Omental fat pad (tissue), 4 donors: Measurements from ENCODE around the gene SPRR2A. TPM values are rescaled to one million over a fixed set of nuclear protein-coding genes. Genes with fewer than 3 reads are reported as not detected.

Source experiments
- ATAC-seq: fragments of 150-250 bp; one replicate; pipeline ENCODE4 v1.9.1; 2016; ENCODE audit warnings: mild to moderate bottlenecking, moderate library complexity; ENCODE audit not compliant: low FRiP score
- DNase-seq: peaks from one replicate; pipeline ENCODE4 v3.0.0-alpha.2; 2019; ENCODE audit warnings: low spot score
- CTCF ChIP-seq, 3 donors: fragments of 450-650 bp; IDR thresholded peaks; one replicate each; pipeline ENCODE4 v1.5.1; 2016 to 2017; ENCODE audit warnings: antibody characterized with exemption in 3 of 3, mild to moderate bottlenecking in 3 of 3, moderate library complexity in 2 of 3
- total RNA-seq, 4 donors: library from RNA; depleted of rRNA; stranded (reverse); fragments of >200 nt; gene quantifications; one replicate each; pipeline ENCODE4 v1.1.0, GENCODE V29; 2016

SPRR2A gene
- not detected for total RNA-seq

DNA sequence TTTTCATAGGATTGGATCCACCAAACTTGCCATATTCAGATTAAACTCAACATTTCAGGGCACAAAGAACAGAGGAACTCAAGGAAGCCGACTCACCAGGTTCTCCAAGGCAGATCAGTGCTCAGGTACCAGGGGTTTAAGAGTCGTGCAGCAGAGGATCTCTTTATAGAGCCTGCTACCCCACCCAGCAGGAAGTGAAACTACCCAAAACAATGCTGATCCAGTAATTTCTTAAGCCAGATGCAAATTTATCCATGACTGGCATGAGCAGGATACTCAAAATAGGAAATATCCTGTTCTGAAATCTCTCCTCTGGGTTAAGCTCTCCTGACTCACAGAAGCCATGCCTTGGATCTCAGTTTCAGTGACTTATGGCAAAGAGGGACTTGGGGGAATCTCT lies at the start of gene SPRR2A:
SPRR2A (minus strand) TSS at position 138 of the 400 bp plus-strand sequence. CDS start 777 bp downstream, outside the sequence.
- no peak for TF ChIP-seq CTCF (IDR thresholded peaks at IDR 0.05)
- ATAC-seq (no peak), DNase-seq (no peak)

DNA sequence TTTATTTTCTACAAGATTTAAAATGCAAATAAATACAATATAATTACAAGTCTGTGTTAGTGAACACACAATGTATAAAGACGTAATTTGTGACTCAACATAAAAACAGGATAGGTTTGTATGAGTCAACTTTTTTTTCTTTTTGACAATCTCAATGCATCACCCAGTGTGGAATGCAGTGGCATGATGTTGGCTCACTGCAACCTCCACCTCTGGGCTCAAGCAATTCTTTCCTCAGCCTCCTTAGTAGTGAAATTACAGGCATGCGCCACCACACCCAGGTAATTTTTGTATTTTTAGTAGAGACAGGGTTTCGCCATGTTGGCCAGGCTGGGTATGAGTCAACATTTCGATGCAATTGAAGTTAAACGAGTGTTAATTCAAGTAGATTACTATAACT lies 42.9 kb upstream of the SPRR2A start:
- no peak for DNase-seq
- no peak for TF ChIP-seq CTCF (IDR thresholded peaks at IDR 0.05)
- ATAC-seq: peak; percentile 84

DNA sequence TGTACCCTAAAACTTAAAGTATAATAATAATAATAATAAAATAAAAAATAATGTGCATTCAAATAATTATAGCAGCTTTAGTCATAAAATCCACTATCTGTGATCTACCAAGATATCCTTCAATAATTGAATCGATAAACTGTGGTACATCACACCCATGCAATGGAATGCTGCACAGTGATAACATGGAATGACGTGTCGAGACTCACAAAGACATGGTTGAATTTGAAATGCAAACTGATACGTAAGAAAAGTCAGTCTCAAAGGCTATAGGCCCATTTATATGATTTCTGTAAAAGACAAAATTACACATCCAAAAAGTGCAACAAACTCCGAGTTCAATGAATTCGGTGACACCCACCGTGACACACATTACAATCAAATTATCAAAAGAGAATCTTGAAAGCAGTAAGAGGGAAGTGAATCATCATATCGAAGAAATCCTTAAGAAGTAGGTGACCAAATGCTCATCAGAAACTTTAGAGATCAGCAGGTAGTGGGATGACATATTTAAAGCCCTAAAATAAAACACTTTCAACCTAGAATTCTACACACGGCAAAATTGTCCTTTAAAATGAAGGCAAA lies 42.2 kb upstream of the SPRR2A start:
- DNase-seq: no peak
- no peak for TF ChIP-seq CTCF (IDR thresholded peaks at IDR 0.05)
- no peak for ATAC-seq

DNA sequence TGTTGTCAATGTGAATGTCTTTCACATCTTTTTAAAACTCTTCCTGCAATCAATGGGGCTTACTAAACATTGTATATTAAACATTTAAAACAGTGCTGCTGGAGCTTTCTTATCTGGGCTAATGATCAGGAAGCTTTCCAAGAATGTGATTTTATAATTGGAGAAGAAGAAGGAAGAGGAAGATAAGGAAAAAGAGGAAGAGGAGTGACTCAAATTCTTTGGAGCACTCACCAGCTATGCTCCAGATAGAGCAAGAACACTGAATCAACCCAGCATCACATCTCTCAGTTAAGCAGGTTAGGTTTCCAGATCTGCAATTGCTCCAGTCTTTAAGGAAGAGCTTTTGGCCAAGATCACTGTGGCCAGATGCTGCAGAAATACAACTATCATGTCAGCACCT lies 38.5 kb upstream of the SPRR2A start:
- no peak for TF ChIP-seq CTCF (IDR thresholded peaks at IDR 0.05)
- ATAC-seq (no peak), DNase-seq (no peak)

GRCh38 chr1:153094426-153094825 lies 37.1 kb upstream of the SPRR2A start, which contains the start of gene SPRR2E:
Gene SPRR2E, minus strand, starts transcription at chr1:153094526. Its CDS starts 775 bp downstream, at chr1:153093751.
- DNase-seq: no peak

GRCh38 chr1:153087652-153088051 lies 30.3 kb upstream of the SPRR2A start:
- no peak for ATAC-seq
- no peak for DNase-seq
- TF ChIP-seq CTCF (IDR thresholded peaks at IDR 0.05): no peak

More at GRCh38 chr1:153094426-153094825, 37.1 kb upstream of the SPRR2A start, which contains the start of gene SPRR2E:
- TF ChIP-seq CTCF (IDR thresholded peaks at IDR 0.05): no peak
- ATAC-seq: no peak

GRCh38 chr1:153081736-153082135 lies 24.4 kb upstream of the SPRR2A start:
- DNase-seq (no peak), ATAC-seq (no peak)
- TF ChIP-seq CTCF (IDR thresholded peaks at IDR 0.05): no peak
